HG02970 (cell line): Measurements from ENCODE around the gene TMEM184C.

ENCODE experiments used
- ATAC-seq: cut with Tn5 transposase; IDR thresholded peaks from one replicate; pipeline ENCODE4 v1.9.1; 2021; ENCODE audit warnings: mild to moderate bottlenecking, moderate library complexity, moderate number of reproducible peaks; ENCODE audit not compliant: unreplicated experiment, low FRiP score

The TMEM184C gene

DNA sequence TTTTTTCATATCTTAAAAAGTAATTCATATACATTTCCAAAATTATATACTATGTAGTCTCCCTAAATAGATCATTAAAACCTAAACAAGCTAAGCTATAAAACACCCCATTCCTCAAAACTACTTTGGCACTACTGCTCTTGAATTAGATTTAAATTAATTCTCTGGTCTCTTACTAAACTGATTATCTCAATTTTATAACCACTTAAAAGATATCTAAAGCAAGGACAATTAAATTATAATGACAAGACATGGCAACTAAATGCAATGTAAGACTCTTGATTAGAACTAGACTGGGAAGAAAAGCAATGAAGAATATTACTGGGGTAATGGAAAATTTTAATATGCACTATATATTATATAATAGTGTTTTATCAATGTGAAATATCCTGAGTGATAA lies 27.9 kb downstream of the TMEM184C start:
- no peak for ATAC-seq

DNA sequence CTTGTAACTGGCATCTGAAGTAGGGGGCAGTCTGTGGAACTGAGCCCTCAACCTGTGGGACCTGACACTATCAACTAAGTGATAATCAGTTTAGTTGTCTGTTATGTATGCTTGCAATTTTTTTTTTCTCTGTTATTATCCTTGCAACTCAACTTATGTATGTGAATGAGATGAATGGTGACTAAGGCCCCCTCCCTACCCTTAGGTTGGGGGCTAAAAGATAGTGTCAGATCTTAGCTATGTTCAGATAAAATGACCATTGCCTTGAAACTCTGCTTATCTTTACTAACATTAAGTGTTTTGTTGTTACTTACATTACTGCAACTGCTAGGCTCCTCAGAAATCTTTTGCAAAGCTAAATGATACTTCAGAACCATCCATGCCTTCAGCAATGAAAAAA lies 31.5 kb downstream of the TMEM184C start:
- ATAC-seq = no peak

DNA sequence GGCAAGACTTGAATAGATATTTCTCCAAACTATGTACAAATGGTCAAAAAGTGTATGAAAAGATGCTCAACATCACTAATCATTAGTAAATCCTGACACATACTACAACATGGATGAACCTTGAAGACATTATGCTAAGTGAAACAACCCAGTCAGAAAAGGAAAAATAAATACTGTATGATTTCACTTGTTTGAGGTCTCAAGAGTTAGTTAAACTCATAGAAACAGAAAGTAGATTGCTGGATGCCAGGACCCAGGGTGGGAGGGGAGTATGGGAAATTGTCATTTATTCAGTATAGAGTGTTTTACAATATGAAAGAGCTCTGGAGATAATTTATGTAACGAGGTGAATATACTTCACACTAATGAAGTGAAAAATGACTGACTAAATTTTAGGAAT lies 34.4 kb downstream of the TMEM184C start:
- ATAC-seq = no peak

DNA sequence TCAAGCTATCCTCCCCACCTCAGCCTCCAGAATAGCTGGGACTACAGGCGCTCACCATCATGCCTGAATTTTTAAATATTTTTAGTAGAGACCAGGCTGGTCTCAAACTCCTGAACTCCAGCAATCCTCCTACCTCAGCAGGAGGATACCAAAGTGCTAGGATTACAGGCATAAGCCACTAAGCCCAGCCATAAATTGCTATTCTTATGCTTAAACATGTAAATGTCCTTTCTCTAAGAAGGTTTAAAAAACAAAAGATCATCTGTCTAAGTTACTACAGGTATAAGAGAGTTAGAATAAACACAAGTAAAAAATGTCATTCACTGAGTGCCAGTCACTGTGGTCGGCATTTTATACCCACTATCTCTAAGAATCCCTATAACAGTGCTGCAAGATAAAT lies 38.4 kb downstream of the TMEM184C start:
- ATAC-seq = no peak

DNA sequence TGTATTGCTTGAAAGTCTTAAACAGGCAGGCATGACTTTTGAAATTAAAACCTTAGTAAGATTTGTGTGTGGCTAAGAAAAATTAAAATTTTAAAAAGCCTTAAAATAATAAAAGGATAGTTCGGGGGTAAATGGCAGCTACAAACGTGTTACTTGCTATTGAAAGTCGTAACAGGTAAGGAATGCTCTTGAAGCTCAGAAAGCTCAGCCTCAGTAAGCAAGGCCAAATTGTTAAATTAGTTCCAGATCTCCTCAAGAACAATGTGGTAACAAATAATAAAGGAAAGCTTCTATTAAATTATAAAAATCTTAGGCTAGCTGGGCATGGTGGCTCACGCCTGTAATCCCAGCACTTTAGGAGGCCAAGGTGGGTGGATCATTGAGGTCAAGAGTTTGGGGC lies 41.3 kb downstream of the TMEM184C start:
- no peak for ATAC-seq

DNA sequence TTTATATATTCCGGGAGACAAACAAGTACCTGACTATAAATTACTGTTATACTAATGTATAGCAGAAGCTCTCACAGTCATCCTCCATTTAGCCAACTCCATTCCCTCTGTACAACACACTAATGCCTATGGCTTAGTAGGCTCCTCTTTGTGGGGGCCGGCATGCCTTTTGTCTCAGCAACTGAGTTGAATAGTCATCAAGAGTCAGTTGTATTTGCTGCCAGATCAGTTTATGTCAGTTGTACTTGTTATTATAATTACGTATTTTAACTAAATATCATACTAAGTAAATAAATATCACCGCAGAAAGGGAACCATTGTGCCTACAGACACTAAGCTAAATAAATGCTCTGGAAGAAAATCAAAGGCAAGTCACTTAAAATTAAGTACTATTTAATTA lies 56.9 kb downstream of the TMEM184C start:
- ATAC-seq = no peak

DNA sequence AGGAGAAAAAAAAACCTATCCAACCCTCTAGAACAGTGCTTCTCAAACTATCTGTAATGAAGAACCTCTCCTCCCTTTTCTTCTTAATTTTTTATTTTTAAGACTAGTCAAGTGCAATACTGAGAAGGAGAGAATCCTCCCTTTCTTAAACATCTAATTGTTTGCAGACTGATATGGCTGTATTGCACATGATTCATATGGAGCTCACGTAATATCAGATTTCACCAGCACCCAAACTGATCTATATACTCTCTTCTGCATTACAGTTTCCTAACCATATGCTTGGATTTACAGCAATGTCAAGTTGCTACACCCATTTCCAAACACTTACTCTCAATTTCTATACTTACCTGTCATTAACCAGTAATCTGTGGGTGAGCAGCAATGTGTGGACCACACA lies 57.3 kb downstream of the TMEM184C start:
- no peak for ATAC-seq

DNA sequence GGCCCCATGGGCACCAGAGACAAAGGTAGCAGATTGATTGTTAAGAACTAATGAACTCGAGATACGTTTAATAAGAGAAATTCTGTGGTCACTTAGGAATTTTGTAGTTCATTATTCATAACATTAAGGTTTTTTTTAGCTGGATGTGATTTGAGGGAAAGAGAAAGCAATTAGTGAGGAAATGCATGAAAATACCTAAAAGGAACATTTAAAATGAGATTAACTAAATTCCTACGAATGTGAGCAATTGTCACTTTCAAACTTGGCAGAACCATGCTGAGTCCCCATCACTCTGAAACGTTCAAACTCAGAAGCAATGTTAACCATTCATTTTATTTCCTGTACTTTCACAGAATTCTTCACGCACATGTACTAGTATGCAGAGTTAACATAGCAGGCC lies 60.9 kb downstream of the TMEM184C start:
- ATAC-seq = no peak

DNA sequence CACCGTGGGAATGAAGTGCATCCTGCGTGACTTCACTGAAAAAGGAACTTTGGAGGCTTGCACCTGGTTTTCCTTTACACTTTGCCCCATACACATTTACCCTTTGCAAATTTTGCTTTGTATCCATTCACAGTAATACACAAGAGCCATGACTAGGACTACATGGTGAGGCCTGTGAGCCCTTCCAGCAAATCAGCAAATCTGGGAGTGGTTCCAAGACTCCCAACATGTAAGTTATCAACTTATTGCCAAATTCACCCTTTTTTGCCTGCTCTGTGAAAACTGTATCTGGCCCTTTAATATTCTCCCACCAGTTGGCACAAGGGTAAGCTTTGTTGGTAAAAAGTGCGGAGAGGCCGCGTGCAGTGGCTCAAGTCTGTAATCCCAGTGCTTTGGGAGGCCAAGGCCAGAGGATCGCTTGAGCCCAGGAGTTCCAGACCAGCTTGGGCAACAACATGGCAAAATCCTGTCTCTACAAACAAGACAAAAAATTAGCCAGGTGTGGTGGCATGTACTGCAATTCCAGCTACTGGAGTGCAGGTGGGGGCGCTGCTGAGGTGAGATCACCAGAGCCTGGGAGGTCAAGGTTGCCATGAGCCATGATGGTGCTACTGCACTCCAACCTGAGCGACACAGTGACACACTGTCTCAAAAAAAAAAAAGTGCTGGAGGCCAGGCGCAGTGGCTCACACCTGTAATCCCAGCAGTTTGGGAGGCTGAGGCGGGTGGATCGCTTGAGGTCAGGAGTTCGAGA lies 61.8 kb downstream of the TMEM184C start:
- ATAC-seq = no peak

DNA sequence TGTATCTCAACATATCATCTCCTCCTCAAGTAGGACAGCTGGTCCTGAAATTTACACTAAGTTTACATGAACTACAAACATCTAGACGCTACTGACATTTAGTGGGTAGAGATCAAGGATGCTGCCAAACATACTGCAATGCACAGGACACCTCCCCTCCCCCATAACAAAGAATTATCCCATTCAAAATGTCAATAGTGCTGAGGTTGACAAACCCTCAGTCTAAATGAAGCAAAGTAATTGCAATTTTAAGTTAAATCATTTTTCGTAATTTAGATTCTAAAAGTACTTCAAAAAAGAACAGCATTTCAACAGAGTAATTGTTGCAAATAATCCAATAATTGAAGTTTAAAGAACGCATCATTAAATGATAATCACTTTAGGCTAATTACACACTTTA lies 65.6 kb downstream of the TMEM184C start:
- ATAC-seq = no peak

DNA sequence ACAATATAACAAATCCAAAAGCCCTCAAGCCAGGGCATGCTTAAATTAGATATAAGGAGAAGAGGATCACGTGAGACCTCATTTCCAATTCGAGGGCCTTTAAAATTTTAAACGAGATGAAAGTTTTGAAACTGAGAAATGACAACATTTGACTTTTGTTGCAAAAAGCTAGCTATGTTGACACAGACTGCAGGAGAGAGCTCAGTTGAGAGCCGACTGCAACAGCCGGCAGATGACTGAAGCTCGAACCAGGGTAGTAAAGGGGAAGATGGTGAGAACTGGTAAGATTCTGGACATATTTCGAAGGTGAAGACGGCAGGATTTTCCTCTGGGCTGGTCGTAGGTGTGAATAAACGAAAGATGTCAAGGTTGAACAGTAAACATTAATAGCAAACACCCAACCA lies 66.0 kb downstream of the TMEM184C start:
- no peak for ATAC-seq

DNA sequence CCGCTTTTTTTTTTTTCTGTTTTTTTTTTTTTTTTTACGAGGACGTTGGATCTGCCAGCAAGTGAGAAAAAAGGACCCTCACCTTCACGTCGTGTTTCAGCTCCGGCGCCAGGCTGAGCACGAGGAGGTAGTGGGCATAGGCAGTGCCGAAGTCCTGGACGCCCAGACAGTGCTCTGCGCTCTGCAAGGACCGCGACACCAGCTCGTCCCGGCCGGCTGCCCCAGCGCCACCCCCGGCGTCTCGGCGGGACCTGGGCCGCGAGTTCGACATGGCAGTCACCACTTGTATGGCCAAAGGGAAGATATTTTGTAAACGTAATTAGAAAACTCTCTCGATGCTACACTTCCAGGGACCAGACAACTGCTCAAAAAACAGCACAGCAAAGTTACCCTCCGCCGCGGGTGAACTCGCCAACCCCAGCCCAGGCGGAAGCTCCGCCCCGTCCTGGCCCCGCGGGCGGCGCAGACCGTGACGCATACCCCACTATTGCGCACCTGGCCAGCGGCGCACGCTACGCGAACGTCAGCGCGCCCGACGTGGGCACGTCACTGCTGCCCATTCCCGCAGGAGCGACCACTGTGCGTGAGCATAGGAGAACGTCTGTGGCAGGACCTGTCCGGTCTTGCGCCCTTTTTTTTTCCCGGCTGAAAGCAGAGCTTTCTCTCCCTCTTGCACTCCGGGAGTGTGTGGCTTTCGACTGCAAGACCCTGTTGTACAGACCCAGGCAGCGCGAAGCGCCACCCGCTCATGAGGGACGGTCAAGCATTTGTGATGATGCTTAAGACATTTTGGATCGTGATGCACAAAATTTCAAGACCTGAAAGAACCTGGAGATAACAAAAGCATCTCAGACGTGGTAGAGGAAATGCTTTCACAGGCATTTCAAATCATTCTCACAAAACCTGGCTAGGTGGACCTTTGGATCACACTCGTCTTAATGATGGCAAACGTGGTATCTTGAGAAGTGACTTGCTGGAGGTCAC lies 66.8 kb downstream of the TMEM184C start, which contains the start of gene PRMT9:
Gene PRMT9 (minus strand): TSS at position 447 of the 984 bp plus-strand sequence. CDS start 176 bp downstream, at position 271.
- peak; percentile 99 for ATAC-seq

DNA sequence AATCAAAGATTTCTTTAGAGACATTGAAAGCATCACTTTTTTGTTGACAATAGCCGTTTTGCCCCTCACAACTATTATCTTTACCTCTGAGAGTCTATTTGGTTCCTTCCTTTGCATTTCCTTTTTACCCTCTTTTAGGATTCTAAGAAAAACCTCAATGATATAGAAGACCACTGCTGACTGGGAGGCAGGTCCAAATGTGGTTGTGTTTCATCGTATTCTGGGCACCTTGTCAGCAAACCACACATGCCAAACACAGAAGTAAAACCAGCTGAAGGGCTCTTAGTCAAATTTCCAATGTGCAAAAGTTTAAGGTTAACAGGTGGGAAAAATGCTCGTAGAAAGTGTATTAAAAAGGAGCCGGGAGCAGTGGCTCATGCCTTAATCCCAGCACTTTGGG lies 71.9 kb downstream of the TMEM184C start:
- no peak for ATAC-seq

DNA sequence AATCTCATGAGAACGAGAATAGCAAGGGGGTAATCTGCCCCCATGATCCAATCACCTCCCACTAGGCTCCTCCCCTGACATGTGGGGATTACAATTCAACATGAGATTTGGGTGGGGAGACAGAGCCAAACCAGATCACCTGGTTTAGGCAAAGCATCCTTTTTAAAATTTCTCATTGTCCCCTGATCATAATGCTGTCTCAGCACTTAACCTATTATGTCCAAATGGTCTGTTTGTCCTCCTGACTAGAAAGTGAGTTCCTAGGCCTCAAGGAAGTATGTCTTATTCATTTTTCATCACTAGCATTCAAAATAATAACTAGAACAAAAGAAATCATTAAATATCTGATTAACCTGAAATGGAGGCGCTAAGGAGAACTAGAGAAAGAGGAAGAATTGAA lies 74.6 kb downstream of the TMEM184C start:
- ATAC-seq = no peak

DNA sequence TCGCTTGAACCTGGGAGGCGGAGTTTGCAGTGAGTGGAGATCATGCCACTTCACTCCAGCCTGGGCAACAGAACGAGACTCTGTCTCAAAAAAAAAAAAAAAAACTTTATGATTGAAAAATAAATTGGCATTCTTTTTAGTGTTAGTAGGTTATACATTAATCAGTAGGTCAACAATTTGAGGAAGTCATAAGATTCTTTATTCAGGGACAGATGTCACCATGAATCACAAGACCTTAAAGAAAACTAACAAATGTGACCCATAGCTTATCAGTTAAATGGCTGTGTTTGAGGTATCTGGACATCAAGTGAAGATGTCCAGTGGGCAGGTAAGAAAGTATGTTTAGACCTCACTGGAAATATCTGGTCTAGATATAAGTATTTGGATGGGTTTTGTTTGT lies 76.0 kb downstream of the TMEM184C start:
- no peak for ATAC-seq

DNA sequence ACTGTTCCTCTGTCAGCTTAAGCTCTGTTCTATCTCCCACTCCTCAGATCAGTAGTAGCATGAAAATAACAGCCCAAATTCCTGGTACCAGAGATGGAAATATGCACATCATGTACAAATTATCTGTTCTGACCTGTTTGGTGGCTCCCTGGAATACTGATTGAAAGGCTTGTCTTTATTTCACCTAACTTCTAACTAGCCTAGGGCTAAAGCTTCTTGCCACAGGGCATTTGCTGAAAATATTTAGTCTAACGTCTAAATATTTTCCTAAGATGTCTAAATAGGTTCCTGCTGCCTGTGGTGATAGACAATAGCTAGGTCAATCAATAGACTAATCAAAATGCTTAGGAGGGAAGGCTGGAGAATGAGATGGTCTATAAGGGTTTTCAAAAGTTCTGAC lies 79.7 kb downstream of the TMEM184C start:
- ATAC-seq = no peak

DNA sequence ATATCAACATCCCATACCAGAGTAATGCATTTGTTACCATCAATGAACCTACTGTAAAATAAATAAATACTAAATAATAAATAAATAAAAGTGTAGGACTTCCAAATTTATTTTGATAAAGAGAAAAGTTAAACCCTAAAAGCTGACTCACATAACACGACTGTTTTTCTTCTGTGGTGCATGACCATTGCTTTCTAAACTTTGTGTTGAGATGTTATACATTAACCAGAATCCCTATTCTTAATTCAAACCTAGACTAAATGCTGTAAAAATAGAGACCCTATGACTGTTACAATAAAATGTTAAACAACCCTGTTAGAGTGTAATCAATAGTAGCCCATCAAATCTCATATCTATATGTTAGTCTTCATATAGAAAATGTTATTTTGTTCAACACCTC lies 87.6 kb downstream of the TMEM184C start:
- no peak for ATAC-seq

DNA sequence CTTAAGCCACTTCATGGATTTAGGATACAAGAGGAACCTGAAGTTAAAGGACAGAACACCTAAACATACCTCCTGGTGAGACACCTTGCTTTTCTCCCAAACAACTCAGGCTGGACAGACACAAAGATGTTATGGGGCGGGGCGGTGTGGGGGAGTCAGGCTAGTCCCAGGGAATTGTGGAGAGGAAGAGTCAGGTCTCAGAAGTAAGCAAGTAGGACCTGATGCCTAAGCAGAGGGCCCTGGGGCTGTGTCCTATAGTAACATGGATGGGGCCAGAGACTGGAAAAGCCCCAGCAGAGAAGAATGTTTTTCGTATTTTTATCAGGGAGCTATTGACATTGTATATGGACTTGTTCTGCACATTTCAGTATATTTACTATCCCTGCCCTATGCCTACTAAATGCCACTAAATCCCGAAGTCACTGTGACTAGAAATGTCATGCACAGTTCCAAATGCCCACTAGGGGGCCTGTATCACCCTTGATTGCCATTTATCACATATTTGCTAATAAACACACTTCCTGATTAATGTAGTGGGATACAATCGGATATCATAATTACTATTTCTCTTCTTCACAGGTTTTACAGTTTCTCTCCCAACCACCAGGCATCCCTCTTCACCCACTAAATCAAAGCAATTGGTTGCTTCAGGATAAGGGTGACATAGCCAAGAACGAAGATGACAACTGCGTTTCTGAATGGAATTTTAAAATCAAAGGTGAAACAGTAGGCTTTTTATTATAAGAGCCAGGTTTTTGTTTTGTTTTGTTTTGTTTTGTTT lies 90.9 kb downstream of the TMEM184C start:
- ATAC-seq = peak; percentile 52

DNA sequence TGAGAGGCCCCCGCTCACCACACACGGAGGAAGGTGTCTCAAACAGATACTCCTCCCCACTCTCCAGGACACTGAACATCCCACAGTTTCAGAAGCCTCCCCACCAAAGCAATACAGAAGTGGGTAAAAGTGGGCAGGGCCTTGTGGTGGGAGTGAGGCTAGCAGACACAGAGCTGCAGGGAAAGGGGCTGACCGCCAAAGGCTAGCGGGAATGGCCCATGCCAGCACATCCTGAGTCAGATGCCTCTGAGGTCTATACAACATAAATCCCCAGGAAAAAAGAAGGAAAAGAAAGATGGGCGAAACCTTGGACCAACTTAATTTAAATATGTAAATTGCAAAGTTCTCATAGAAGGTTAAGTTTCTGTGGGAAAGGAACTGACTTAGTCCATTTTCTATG lies 92.8 kb downstream of the TMEM184C start:
- no peak for ATAC-seq

DNA sequence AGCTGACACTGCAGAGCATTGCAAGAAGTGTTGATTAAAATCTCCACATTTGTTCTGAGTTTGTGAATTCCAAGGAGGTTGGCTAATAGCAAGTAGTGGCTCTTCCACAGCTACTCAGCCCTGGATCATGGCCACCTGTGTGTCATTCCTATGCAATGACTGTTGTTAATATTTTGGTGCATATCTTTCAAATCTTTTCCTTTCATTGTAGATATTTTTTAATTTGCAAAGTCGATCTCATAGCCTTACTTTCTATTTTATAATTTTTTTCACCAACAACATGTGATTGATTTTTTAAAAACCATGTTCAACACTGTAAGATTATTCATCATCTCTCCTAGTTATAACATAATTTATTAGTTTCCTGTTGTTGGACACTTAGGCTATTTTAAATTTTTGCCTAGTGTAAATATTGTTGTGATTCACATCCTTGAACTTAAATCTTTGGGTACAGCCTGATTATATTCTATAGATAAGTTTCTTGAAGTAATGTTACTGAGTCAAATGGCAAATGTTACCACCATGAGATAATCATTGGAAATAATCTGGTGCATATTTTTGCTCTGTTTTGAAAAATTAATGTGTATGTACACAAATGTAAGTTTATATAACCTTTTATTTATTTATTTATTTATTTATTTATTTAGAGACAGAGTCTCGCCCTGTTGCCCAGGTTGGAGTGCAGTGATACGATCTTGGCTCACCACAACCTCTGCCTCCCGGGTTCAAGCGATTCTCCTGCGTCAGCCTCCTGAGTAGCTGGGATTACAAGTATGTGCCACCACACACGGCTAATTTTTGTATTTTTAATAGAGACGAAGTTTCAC lies 97.6 kb downstream of the TMEM184C start:
- no peak for ATAC-seq
